Liver (tissue), 3 donors: ENCODE measurements around the gene MOB3C.

Experiments used
- EGR1 ChIP-seq, 2 donors: IDR thresholded peaks; 2 replicates each; pipeline ENCODE4 v1.6.1; 2016 to 2018; ENCODE audit warnings: antibody characterized with exemption in 2 of 2, low read depth in 2 of 2
- FOXA1 ChIP-seq: IDR thresholded peaks from 2 replicates; pipeline ENCODE4 v1.6.1; 2016; ENCODE audit warnings: antibody characterized with exemption
- GABPA ChIP-seq, 2 donors: IDR thresholded peaks in 1 of 2; conservative IDR thresholded peaks in 1 of 2; 2 replicates each; pipeline ENCODE4 v1.6.1; 2016; ENCODE audit warnings: antibody characterized with exemption in 2 of 2, mild to moderate bottlenecking in 1 of 2, moderate library complexity in 1 of 2
- JUND ChIP-seq, 2 donors: IDR thresholded peaks; 2 replicates each; pipeline ENCODE4 v1.6.1; 2016; ENCODE audit warnings: antibody characterized with exemption in 2 of 2
- RAD21 ChIP-seq, 2 donors: IDR thresholded peaks; 2 replicates each; pipeline ENCODE4 v1.6.1; 2016; ENCODE audit warnings: antibody characterized with exemption in 2 of 2, mild to moderate bottlenecking in 2 of 2
- SP1 ChIP-seq: IDR thresholded peaks from 2 replicates; pipeline ENCODE4 v1.6.1; 2018; ENCODE audit warnings: antibody characterized with exemption, mild to moderate bottlenecking
- TAF1 ChIP-seq: conservative IDR thresholded peaks from 2 replicates; pipeline ENCODE4 v1.6.1; 2016; ENCODE audit warnings: antibody characterized with exemption, mild to moderate bottlenecking
- YY1 ChIP-seq: IDR thresholded peaks from 2 replicates; pipeline ENCODE4 v1.6.1; 2016; ENCODE audit warnings: antibody characterized with exemption, mild to moderate bottlenecking
- TF ChIP-seq, protein P1 (sequence below): fragments of 150-350 bp; IDR thresholded peaks from 2 replicates; pipeline ENCODE4 v1.5.1; 2017; ENCODE audit warnings: improper control_type of control experiment, low read depth, low read length; ENCODE audit not compliant: missing input control
- TF ChIP-seq, protein P2 (sequence below): IDR thresholded peaks from 2 replicates; pipeline ENCODE4 v1.6.1; 2016; ENCODE audit warnings: antibody characterized with exemption
- TF ChIP-seq, protein P3 (sequence below): IDR thresholded peaks from 2 replicates; pipeline ENCODE4 v1.6.1; 2016; ENCODE audit warnings: antibody characterized with exemption
- TF ChIP-seq, protein P4 (sequence below): IDR thresholded peaks from 2 replicates; pipeline ENCODE4 v1.6.1; 2016; ENCODE audit warnings: antibody characterized with exemption, mild to moderate bottlenecking
- donor health status: healthy.
- donor health status: healthy.

DNA sequence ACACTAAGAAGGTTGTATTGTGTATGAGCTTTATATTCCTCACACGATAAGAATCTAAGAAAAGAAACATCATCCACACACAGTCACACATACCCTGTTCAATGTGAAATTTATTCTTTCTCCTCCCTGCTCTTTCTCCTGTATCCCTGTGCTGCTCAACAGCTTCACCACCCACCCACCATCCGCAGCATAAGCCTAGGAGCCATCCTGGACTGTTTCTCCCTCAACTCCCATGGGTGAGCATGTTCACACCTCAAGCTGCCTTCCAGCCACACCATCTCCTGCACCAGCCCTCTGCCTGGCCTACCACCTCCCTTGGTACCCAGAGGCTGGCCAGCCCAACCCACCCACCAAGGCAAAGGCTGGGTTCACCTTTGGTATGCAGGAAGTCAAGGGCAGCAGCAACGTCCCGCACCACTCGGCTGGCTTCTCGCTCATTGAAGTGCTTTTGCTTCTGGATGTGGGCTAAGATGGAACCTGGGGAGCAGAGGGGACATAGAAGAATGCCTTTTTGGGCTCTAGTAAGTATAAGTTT, 44.9 kb downstream of the MOB3C start:
- TF ChIP-seq, protein P1, sequence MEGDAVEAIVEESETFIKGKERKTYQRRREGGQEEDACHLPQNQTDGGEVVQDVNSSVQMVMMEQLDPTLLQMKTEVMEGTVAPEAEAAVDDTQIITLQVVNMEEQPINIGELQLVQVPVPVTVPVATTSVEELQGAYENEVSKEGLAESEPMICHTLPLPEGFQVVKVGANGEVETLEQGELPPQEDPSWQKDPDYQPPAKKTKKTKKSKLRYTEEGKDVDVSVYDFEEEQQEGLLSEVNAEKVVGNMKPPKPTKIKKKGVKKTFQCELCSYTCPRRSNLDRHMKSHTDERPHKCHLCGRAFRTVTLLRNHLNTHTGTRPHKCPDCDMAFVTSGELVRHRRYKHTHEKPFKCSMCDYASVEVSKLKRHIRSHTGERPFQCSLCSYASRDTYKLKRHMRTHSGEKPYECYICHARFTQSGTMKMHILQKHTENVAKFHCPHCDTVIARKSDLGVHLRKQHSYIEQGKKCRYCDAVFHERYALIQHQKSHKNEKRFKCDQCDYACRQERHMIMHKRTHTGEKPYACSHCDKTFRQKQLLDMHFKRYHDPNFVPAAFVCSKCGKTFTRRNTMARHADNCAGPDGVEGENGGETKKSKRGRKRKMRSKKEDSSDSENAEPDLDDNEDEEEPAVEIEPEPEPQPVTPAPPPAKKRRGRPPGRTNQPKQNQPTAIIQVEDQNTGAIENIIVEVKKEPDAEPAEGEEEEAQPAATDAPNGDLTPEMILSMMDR, result no peak
- TF ChIP-seq JUND (IDR thresholded peaks at IDR 0.05), result no peak
- no peak for TF ChIP-seq SP1
- TF ChIP-seq, protein P2, sequence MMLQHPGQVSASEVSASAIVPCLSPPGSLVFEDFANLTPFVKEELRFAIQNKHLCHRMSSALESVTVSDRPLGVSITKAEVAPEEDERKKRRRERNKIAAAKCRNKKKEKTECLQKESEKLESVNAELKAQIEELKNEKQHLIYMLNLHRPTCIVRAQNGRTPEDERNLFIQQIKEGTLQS, result no peak
- TF ChIP-seq EGR1 (IDR thresholded peaks at IDR 0.05; ENCODE audit: low read depth in 2 of 2), result no peak
- no peak for TF ChIP-seq RAD21 (IDR thresholded peaks at IDR 0.05)
- TF ChIP-seq TAF1, result no peak
- TF ChIP-seq YY1, result no peak
- no peak for TF ChIP-seq GABPA (IDR thresholded peaks at IDR 0.05 in 1 of 2, conservative IDR thresholded peaks at IDR 0.05 in 1 of 2)
- TF ChIP-seq, protein P3, sequence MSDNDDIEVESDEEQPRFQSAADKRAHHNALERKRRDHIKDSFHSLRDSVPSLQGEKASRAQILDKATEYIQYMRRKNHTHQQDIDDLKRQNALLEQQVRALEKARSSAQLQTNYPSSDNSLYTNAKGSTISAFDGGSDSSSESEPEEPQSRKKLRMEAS, result no peak
- TF ChIP-seq, protein P4, sequence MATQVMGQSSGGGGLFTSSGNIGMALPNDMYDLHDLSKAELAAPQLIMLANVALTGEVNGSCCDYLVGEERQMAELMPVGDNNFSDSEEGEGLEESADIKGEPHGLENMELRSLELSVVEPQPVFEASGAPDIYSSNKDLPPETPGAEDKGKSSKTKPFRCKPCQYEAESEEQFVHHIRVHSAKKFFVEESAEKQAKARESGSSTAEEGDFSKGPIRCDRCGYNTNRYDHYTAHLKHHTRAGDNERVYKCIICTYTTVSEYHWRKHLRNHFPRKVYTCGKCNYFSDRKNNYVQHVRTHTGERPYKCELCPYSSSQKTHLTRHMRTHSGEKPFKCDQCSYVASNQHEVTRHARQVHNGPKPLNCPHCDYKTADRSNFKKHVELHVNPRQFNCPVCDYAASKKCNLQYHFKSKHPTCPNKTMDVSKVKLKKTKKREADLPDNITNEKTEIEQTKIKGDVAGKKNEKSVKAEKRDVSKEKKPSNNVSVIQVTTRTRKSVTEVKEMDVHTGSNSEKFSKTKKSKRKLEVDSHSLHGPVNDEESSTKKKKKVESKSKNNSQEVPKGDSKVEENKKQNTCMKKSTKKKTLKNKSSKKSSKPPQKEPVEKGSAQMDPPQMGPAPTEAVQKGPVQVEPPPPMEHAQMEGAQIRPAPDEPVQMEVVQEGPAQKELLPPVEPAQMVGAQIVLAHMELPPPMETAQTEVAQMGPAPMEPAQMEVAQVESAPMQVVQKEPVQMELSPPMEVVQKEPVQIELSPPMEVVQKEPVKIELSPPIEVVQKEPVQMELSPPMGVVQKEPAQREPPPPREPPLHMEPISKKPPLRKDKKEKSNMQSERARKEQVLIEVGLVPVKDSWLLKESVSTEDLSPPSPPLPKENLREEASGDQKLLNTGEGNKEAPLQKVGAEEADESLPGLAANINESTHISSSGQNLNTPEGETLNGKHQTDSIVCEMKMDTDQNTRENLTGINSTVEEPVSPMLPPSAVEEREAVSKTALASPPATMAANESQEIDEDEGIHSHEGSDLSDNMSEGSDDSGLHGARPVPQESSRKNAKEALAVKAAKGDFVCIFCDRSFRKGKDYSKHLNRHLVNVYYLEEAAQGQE, result no peak
- TF ChIP-seq FOXA1, result no peak
